Activated CD8-positive, alpha-beta T cell treated with anti-CD3 and anti-CD28 coated beads, Interleukin-2, amount 10 ng/mL, durations not matched to agents 7 days and 5 days (primary cell): ENCODE data around the gene STYK1. TPM values are rescaled to one million over a fixed set of nuclear protein-coding genes. Genes with fewer than 3 reads are reported as not detected.
A peak's percentile ranks its signal among the peaks of the same experiment; 100 is the strongest.

Experiments used
- ATAC-seq: fragments of 150-1000 bp; cut with Tn5 transposase; one replicate; pipeline ENCODE4 v1.10.0; 2021; ENCODE audit warnings: moderate library complexity
- CTCF ChIA-PET: fragments of 350-600 bp; sonication (Branson Sonifier 250); formaldehyde crosslinking; loops from one replicate; lab custom pipeline; 2021; ENCODE audit warnings: antibody characterized with exemption; lab: Charles Lee
- POLR2A ChIA-PET: fragments of 350-600 bp; sonication (Branson Sonifier 250); formaldehyde crosslinking; loops from one replicate; lab custom pipeline; 2021; ENCODE audit warnings: antibody characterized with exemption; lab: Charles Lee
- DNase-seq: peaks from one replicate; pipeline ENCODE4 v3.0.0-alpha.2; 2020
- H3K27ac Mint-ChIP-seq: one replicate; pipeline ENCODE4 v1.8.0; 2021; ENCODE audit warnings: mild to moderate bottlenecking, mixed read lengths
- H3K27me3 Mint-ChIP-seq: one replicate; pipeline ENCODE4 v1.8.0; 2021; ENCODE audit warnings: low read depth, mixed read lengths
- H3K36me3 Mint-ChIP-seq: one replicate; pipeline ENCODE4 v1.8.0; 2021; ENCODE audit warnings: low read depth, mixed read lengths
- H3K4me1 Mint-ChIP-seq: one replicate; pipeline ENCODE4 v1.8.0; 2021; ENCODE audit warnings: low read depth, mixed read lengths
- H3K4me3 Mint-ChIP-seq: one replicate; pipeline ENCODE4 v1.8.0; 2021; ENCODE audit warnings: mild to moderate bottlenecking, mixed read lengths
- H3K9me3 Mint-ChIP-seq: one replicate; pipeline ENCODE4 v1.8.0; 2022; ENCODE audit warnings: mixed read lengths; ENCODE audit not compliant: insufficient read depth
- total RNA-seq, 2 experiments: library from RNA; stranded (reverse); gene quantifications; one replicate each; pipeline ENCODE4 v1.2.3, GENCODE V29; 2021

STYK1 gene
- total RNA-seq, 2 experiments from 2014 or later, result 5.3 to 5.9 TPM

DNA sequence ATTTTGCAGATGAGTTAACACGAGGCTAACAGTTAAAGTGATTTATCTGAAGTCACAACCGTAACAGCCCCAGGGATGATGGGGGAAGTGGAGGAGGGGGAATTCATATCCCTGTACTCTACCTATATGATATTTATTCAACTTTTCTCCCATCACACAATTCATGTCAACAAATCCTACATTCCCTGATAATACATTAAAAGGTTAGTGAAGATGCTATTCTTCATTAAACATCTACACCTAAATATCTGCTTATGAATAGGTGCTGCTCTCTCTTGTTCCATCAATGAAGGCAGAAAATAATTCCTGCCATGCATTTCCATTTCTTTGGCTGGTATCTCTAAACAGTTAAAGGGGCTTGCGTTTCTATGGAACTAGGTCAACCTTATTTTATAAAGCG lies 42.4 kb upstream of the STYK1 start:
- ChIA-PET POLR2A (no interaction called here), CTCF (interaction anchor here (1.0 to 4.9 kb wide), 3 partner anchors 33 to 770 kb away, joined by 3 to 22 read pairs (median 3); no protein-coding TSS in a partner anchor)
- no peak for ATAC-seq
- H3K9me3 Mint-ChIP-seq, result no peaks in the 10 kb centered on the region
- peaks cover 46% of the 10 kb centered on the region for H3K36me3 Mint-ChIP-seq
- H3K4me3 Mint-ChIP-seq, result no peak overlapping the region
- H3K4me1 Mint-ChIP-seq, result peaks cover 43% of the 10 kb centered on the region
- no peaks in the 10 kb centered on the region for H3K27me3 Mint-ChIP-seq
- H3K27ac Mint-ChIP-seq, result no peak overlapping the region
- no peak for DNase-seq

DNA sequence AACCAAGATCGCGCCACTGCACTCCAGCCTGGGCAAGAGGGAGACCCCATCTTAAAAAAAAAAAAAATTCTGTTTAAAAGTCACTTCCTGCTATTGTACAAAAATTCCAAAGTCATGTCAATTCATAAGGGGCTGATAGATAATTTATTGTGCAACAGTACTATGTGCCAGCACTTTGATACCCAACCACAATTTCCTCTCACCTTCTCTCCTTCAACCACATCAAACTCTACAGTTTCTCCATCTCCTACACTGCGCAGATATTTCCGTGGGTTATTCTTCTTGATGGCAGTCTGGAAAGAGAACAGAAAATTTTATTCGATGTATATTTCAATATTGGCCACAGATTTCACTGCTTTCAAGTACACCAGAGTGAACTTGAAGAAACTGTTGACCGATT lies 41.6 kb upstream of the STYK1 start:
- Mint-ChIP-seq H3K36me3 (peaks cover 48% of the 10 kb centered on the region), H3K27ac (peak overlapping the region; percentile 1), H3K9me3 (no peaks in the 10 kb centered on the region), H3K27me3 (no peaks in the 10 kb centered on the region), H3K4me1 (peaks cover 37% of the 10 kb centered on the region), H3K4me3 (no peak overlapping the region)
- CTCF ChIA-PET, result interaction anchor here (1.0 kb wide), 1 partner anchor 34 kb away, joined by 3 read pairs; no protein-coding TSS in a partner anchor
- POLR2A ChIA-PET, result no interaction called here
- DNase-seq, result no peak
- ATAC-seq, result peak; percentile 55

- ATAC-seq (no peak), DNase-seq (no peak)
- Mint-ChIP-seq H3K27ac (no peak overlapping the region), H3K27me3 (no peaks in the 10 kb centered on the region), H3K36me3 (peaks cover 54% of the 10 kb centered on the region), H3K4me1 (peaks cover 3% of the 10 kb centered on the region), H3K9me3 (no peaks in the 10 kb centered on the region), H3K4me3 (no peak overlapping the region)
- CTCF ChIA-PET, result no interaction called here
- POLR2A ChIA-PET, result no interaction called here
These were observed 36.0 kb upstream of the STYK1 start for GRCh38 chr12:10709808-10710207.

DNA sequence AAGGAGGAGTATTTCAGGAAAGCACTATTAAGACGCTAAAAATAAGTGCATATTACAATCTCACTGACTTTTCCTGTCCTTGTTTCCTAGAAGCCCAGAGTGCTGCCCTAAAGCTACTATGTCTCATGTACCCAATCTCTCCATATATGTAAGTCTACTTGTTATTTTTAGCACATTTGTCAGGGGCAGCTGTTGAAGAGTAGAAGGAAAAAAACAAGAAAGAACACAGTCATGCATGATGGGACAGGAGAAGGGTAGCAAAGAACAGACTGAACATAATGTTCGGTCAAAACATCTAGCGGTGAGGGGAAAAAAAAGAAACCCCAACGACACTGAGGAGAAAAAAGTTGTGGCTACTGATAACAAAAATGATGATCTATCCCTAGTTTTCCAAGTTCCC lies 35.0 kb upstream of the STYK1 start:
- Mint-ChIP-seq H3K4me3 (no peak overlapping the region), H3K36me3 (peaks cover 56% of the 10 kb centered on the region), H3K4me1 (peaks cover 3% of the 10 kb centered on the region), H3K9me3 (no peaks in the 10 kb centered on the region), H3K27ac (no peak overlapping the region), H3K27me3 (no peaks in the 10 kb centered on the region)
- no peak for DNase-seq
- ChIA-PET POLR2A (no interaction called here), CTCF (interaction anchor here (1.4 kb wide), 1 partner anchor 42 kb away, joined by 3 read pairs; no protein-coding TSS in a partner anchor)
- no peak for ATAC-seq

- Mint-ChIP-seq H3K4me3 (no peak overlapping the region), H3K27ac (no peak overlapping the region), H3K9me3 (no peaks in the 10 kb centered on the region), H3K27me3 (no peaks in the 10 kb centered on the region), H3K4me1 (peaks cover 16% of the 10 kb centered on the region), H3K36me3 (peaks cover 60% of the 10 kb centered on the region)
- DNase-seq, result no peak
- ATAC-seq, result no peak
- POLR2A ChIA-PET, result no interaction called here
- CTCF ChIA-PET, result interaction anchor here (1.6 kb wide), 1 partner anchor 44 kb away, joined by 4 read pairs; no protein-coding TSS in a partner anchor
These were observed 31.8 kb upstream of the STYK1 start for GRCh38 chr12:10705655-10706054.

GRCh38 chr12:10701843-10702242 lies 28.0 kb upstream of the STYK1 start:
- no peaks in the 10 kb centered on the region for H3K27me3 Mint-ChIP-seq
- CTCF ChIA-PET, result no interaction called here
- POLR2A ChIA-PET, result no interaction called here
- ATAC-seq (no peak), DNase-seq (no peak)
- no peak overlapping the region for H3K4me3 Mint-ChIP-seq
- peaks cover 52% of the 10 kb centered on the region for H3K36me3 Mint-ChIP-seq
- peaks cover 17% of the 10 kb centered on the region for H3K4me1 Mint-ChIP-seq
- H3K27ac Mint-ChIP-seq, result peak overlapping the region; percentile 72
- no peaks in the 10 kb centered on the region for H3K9me3 Mint-ChIP-seq

DNA sequence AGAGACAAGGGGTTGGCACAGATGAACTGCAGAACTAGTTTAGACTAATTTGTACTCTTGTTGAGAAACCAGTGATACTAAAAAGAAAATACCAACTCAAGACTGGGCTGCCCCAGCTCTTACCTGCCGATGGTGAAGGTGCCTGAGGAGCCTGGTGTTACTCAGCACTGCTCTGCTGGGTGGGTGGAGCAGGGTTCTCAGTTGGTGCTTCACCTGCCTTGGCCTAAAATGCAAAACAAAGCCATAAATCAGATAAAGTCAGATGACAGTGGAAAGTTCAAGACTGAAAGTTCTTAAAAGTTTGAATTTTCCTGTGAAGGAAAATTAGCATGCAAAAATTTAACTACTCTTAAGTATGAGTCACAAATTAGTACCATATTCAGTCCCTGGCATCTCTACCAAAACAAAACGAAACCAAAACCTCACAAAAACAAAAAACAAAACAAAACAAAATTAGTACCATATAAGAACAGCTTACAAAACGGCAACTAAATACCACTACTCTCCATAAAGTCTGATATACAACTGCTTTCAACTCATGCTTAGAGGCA lies 27.4 kb upstream of the STYK1 start:
- DNase-seq, result no peak
- no peaks in the 10 kb centered on the region for H3K27me3 Mint-ChIP-seq
- peaks cover 51% of the 10 kb centered on the region for H3K36me3 Mint-ChIP-seq
- H3K4me3 Mint-ChIP-seq, result peak overlapping the region; percentile 36
- ChIA-PET POLR2A (interaction anchor here (1.0 kb wide), 1 partner anchor 12 kb away, joined by 4 read pairs; no protein-coding TSS in a partner anchor), CTCF (no interaction called here)
- H3K9me3 Mint-ChIP-seq, result no peaks in the 10 kb centered on the region
- peak overlapping the region; percentile 72 for H3K27ac Mint-ChIP-seq
- peaks cover 14% of the 10 kb centered on the region for H3K4me1 Mint-ChIP-seq
- ATAC-seq, result peak; percentile 73

DNA sequence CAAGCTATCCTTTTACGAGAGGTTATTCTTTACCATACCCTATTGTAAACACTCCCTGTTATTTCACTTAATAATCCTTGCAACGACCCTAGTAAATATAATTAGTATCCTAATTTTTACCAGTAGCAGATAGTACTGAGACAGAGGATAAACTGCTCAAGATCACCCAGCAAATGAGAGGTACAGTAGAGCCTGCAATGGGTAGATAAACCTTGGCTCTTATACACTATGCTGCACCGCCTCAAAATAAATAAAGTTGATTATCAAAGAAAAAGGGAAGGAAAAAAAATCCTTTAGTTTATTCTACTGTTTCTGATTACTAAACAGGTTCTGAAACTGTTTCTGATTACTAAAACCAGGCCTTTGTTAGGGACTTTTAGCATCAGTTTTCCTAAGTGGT lies 26.7 kb upstream of the STYK1 start:
- Mint-ChIP-seq H3K27me3 (no peaks in the 10 kb centered on the region), H3K27ac (no peak overlapping the region), H3K36me3 (peaks cover 50% of the 10 kb centered on the region), H3K4me3 (no peak overlapping the region), H3K4me1 (peaks cover 15% of the 10 kb centered on the region), H3K9me3 (no peaks in the 10 kb centered on the region)
- ChIA-PET POLR2A (interaction anchor here (1.0 to 2.2 kb wide), 2 partner anchors 12 to 471 kb away, joined by 4 to 6 read pairs; no protein-coding TSS in a partner anchor), CTCF (no interaction called here)
- DNase-seq, result no peak
- no peak for ATAC-seq

DNA sequence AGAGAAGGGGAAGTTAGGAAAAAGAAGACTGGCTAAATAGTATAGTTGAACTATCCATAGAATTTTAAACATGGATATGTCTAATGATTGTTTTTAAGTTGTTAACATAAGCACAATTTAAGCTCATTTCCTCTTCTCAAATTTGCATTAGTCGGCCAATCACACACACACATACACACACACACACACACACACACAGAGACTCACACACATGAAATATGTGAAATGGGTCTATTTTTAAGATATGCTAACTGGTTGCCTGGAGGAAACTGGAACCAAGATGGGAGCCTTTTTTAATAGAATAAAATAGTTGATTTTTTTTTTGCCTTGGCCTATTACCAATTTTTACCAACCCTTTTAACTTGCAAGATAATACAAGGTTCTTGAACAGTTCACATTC lies 24.0 kb upstream of the STYK1 start:
- Mint-ChIP-seq H3K9me3 (no peaks in the 10 kb centered on the region), H3K36me3 (peaks cover 40% of the 10 kb centered on the region), H3K27me3 (no peaks in the 10 kb centered on the region), H3K4me1 (peaks cover 20% of the 10 kb centered on the region), H3K4me3 (no peak overlapping the region), H3K27ac (no peak overlapping the region)
- POLR2A ChIA-PET, result no interaction called here
- no peak for DNase-seq
- ATAC-seq, result no peak
- CTCF ChIA-PET, result interaction anchor here (3.7 kb wide), 1 partner anchor 52 kb away, joined by 13 read pairs; no protein-coding TSS in a partner anchor

DNA sequence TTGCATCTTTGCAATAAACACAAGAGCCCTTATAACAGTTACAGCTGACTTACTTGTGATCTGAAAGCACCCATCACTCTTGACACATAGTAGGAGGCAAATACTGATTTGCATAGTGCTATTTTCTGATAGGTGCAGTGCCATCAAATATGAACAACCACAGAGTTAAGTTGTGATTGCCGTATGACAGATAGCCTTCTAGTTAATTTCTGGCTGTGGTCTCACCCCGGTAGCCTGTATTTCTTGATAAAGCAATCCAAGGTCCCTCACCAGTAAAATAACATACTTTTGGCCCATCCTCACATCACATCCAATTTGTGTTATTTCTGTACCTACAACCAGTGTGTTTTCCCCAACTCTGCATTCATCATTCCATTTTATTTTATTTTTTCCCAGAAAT lies 23.3 kb upstream of the STYK1 start:
- H3K36me3 Mint-ChIP-seq, result peaks cover 37% of the 10 kb centered on the region
- DNase-seq, result no peak
- POLR2A ChIA-PET, result interaction anchor here (0.8 kb wide), 1 partner anchor 21 kb away, joined by 3 read pairs; no protein-coding TSS in a partner anchor
- no peak overlapping the region for H3K27ac Mint-ChIP-seq
- no peaks in the 10 kb centered on the region for H3K27me3 Mint-ChIP-seq
- CTCF ChIA-PET, result interaction anchor here (0.9 to 3.7 kb wide), 3 partner anchors 18 to 53 kb away, joined by 3 to 13 read pairs (median 4); no protein-coding TSS in a partner anchor
- H3K4me3 Mint-ChIP-seq, result no peak overlapping the region
- peaks cover 20% of the 10 kb centered on the region for H3K4me1 Mint-ChIP-seq
- ATAC-seq, result no peak
- no peaks in the 10 kb centered on the region for H3K9me3 Mint-ChIP-seq

- H3K9me3 Mint-ChIP-seq, result peaks cover 10% of the 10 kb centered on the region
- no peaks in the 10 kb centered on the region for H3K27me3 Mint-ChIP-seq
- H3K36me3 Mint-ChIP-seq, result peaks cover 5% of the 10 kb centered on the region
- H3K4me3 Mint-ChIP-seq, result no peak overlapping the region
- no peak overlapping the region for H3K27ac Mint-ChIP-seq
- POLR2A ChIA-PET, result no interaction called here
- peaks cover 6% of the 10 kb centered on the region for H3K4me1 Mint-ChIP-seq
- CTCF ChIA-PET, result interaction anchor here (0.9 to 2.3 kb wide), 3 partner anchors 11 to 455 kb away, joined by 3 to 7 read pairs (median 6); no protein-coding TSS in a partner anchor
- ATAC-seq (no peak), DNase-seq (no peak)
These were observed 17.1 kb upstream of the STYK1 start for GRCh38 chr12:10690906-10691305.

- CTCF ChIA-PET, result interaction anchor here (0.6 to 2.3 kb wide), 3 partner anchors 61 to 597 kb away, joined by 3 to 6 read pairs (median 4); no protein-coding TSS in a partner anchor
- DNase-seq (no peak), ATAC-seq (no peak)
- Mint-ChIP-seq H3K36me3 (no peaks in the 10 kb centered on the region), H3K4me3 (no peak overlapping the region), H3K4me1 (no peaks in the 10 kb centered on the region), H3K27me3 (peaks cover 4% of the 10 kb centered on the region), H3K9me3 (peaks cover 10% of the 10 kb centered on the region), H3K27ac (no peak overlapping the region)
- POLR2A ChIA-PET, result interaction anchor here (0.6 kb wide), 1 partner anchor 12 kb away, joined by 4 read pairs; no protein-coding TSS in a partner anchor
These were observed 15.3 kb upstream of the STYK1 start for GRCh38 chr12:10689146-10689545.
